HG03571 (cell line): ENCODE measurements around the gene FARS2.

ENCODE experiments used
- ATAC-seq: cut with Tn5 transposase; IDR thresholded peaks from one replicate; pipeline ENCODE4 v1.9.1; 2021; ENCODE audit not compliant: unreplicated experiment

The FARS2 gene

DNA sequence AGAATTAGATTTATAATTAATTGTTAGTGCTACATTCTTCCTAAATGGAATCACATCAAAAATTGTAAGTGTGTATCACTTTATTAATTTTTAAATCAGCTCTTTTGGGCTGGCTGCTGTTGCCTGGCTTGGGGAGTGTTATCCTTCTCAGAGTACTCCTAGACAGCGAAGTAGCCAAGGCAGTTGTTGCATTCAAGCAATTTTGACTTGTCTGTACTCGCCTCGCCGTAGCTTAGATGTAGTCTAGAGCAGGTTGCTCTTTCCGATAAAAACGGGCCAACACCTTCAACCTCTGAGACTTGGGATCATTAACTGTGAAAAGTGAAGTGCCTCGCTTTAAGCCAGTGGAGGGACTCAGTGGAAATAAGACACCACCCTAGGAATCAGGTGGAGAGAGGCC is 151.3 kb downstream of the FARS2 start:
- ATAC-seq = no peak

GRCh38 chr6:5416250-5416649 is 154.9 kb downstream of the FARS2 start:
- no peak for ATAC-seq

GRCh38 chr6:5422321-5422915 is 161.1 kb downstream of the FARS2 start:
- ATAC-seq = no peak

DNA sequence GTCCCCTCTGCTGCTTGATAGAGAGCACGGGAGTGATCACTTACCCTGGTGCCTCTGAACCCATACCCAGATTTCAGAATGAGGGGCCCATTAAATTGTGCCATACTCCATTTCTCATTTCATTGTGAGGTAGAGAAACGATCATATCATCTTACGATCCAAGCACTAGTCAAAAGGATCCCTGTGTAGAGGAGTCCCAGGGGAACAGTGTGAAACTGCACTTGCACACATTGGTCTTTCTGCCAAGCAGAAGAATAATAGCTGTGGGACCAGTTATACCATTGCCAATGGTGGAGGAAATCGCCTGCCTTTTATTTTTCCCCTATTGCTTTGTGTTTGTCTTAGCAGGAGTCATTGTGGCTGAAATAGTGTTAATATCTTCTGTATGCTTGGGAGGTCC is 161.9 kb downstream of the FARS2 start:
- no peak for ATAC-seq

GRCh38 chr6:5424726-5425125 is 163.4 kb downstream of the FARS2 start:
- no peak for ATAC-seq

DNA sequence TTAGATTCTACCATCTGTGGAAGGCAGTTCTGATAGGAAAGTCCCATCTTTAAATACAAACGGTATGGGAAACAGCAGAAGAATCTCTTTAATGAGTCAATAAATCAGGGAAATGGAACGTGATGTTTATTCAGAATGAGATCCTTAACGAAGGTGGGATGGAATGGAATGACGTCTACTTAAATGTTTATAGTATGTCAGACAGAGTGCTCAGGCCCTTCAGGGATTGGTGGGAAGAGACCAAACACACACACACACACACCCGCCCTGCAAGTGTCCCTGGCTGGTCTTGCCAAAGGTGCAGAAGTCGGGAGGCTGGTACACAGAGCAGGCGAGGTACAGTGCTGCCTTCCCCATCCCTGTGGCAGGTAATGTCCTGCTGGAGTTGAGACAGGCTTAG is 164.0 kb downstream of the FARS2 start:
- no peak for ATAC-seq

DNA sequence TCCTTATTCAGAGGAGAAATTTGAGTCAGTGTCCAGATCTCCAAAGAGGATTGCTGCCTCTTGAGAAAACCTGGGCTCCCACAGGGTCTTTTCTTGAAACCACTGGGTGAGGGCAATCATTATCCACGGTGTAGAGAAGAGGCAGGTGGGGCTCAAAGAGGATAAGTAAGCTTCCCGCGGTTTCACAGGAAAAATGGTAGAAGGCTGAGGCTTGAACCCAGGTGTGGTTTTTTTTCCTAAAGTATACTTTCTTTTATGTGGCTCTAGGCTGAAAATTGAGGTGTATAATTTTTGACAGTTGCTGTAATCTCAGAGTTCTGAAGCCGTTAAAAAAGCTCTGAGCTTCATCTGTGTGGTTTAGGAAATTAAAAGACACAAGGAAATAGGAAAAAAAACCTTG is 164.5 kb downstream of the FARS2 start:
- no peak for ATAC-seq

DNA sequence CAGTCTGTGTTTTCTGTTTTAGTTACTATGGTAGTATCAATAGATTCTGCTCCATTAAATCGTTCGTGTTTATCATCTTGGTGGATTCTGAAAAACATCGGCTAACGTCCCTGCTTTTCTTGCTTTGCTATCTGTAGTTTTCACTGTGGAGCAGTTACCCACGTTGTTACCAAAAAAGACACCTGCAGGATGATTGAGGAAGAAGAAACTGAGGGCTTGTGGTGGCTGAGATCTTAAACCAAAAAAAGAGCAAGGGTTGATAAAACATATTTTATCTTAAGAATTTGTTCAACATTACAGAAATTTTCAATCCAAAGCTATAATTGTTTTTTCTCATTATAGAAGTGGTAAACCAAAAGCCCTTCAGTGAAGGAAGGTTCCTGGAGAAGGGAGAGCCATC is 166.3 kb downstream of the FARS2 start:
- ATAC-seq = no peak

DNA sequence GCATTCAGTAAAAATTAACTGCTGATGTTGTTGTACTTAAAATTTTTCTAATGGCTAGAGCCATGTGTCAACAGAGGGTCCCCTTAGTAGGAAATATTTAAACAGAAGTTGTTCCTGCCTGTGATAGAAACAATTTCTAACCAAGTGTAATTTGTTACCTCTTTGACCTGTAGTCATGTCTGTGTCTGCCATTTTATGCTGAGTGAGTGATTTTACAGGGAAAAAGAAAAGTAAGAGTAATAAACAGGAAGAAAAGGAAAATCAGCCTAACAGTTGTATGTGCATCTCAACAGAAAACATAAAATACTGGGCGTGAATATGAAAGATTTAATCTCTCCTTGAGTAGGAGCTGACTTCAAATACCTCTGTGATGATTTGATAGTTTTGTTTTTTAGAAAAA is 172.0 kb downstream of the FARS2 start:
- ATAC-seq = no peak

GRCh38 chr6:5435449-5435848 is 174.1 kb downstream of the FARS2 start:
- no peak for ATAC-seq

DNA sequence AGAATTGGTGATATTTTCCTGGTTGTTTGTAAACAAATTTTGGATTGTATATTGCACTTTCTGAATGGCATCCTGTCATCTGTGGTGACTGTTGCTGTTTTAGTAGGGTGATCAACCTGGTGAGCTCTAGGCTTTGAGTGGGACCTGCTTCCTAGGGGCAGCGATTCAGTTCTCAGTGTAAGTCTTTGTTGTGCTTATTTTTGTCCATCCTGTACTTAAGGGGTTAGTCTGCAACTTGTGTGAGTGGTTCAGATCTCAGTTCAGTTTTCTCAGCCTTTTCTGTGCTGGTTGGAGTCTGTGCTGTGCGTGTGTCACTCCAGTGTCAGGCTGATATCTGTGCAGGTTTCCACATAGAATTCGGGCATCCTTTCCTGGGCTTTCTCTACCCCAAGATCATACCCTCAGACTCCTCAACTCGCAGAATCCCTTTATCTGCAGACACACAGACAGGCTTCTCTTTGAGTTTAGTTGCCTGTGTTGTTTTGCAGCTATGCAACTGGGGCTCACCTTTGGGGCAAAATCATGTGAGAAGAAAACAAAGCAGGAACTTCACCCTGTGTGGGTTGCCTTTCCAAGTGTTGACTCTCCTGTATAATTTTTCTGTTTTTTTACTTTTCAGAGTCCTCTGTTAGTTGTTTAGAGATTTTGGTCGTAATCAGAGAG is 177.7 kb downstream of the FARS2 start:
- ATAC-seq = no peak

GRCh38 chr6:5439749-5440148 is 178.4 kb downstream of the FARS2 start:
- no peak for ATAC-seq

GRCh38 chr6:5442319-5442718 is 181.0 kb downstream of the FARS2 start:
- ATAC-seq = no peak

DNA sequence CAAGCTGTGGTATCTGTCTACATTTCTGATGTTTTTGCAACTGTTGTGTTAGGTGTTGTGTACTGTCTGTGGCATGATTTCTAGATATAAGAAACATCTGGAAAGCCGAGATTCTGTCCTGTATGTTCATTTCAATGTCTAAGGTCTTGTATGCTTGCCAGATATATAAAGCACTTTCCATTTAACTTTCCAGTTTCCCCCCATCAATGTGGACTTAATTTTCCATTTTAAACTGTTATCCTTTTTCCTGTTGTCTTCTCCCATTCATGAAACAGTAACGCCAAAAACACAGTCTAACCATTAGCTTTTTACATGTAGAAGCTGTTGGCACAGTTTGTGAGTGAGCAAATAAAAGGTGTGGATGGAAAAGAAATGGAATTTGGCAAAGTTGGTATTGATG is 181.6 kb downstream of the FARS2 start:
- no peak for ATAC-seq

GRCh38 chr6:5443491-5443890 is 182.2 kb downstream of the FARS2 start:
- no peak for ATAC-seq

GRCh38 chr6:5446362-5447075 is 185.2 kb downstream of the FARS2 start:
- ATAC-seq = no peak

- no peak for ATAC-seq
These were observed 186.6 kb downstream of the FARS2 start for GRCh38 chr6:5447921-5448320.

DNA sequence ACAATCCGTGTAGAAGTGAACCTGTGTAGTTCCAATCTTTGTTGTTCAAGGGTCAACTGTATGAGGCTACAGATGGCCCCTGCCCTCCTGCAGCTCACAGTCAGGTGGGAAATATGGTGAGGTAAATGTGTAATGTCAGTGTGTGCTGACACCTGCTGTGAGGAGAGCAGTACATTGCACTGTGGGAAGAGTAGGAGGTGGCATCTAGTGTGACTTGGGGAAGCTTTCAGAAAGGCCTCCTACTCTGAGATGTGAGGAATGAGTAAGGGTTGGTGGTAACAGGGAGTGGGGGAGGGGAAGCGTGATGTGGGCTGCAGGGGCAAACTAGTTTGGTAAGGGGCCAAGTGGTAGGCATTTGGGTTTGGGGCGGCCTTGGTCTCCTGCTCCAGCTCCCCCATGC is 188.8 kb downstream of the FARS2 start:
- no peak for ATAC-seq

DNA sequence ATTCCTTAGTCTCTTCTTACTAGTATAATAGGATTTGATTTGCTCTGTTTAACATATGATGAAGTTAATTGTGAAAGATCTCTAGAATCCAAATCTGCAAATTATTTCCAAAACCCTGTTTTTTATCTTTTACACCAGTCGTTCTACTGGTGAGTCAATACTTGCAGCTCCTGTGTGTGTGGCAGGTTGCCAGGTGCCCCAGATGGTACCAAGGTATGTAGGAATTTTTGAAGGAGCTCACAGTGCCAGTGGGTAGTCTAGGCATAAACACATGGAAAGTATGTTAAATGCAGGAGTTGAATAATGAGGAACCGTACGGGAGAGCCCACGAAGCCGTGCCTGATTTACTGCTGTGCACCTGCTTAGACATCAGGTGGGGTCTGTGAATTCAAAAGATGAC is 192.2 kb downstream of the FARS2 start:
- ATAC-seq = no peak

- ATAC-seq = no peak
These were observed 193.8 kb downstream of the FARS2 start for GRCh38 chr6:5455142-5455541.

DNA sequence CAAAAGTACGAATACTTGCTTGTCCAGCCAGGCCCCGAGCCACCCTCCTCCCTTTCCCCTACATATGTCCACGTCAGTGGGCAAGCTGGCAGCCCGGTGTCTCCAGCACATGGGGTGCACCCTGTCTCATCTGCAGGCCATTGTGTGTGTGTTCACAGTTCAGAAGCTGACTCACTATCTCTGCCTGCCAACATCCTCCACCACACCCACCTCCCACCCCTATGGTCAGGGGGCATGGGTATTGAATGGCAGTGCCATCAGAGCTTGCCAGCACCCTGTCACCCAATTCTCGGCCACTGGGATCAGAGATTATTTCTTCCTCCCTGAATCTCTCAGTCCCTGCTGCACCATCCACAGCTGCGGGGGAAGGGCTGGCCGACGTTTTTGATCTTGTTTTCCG is 195.7 kb downstream of the FARS2 start:
- ATAC-seq = no peak

- no peak for ATAC-seq
These were observed 196.8 kb downstream of the FARS2 start for GRCh38 chr6:5457983-5458683.
